Esophagus squamous epithelium (tissue), 5 donors: ENCODE results near the gene ZNF410. TPM values are rescaled to one million over a fixed set of nuclear protein-coding genes. Genes with fewer than 3 reads are reported as not detected.

Experiments used
- DNase-seq: peaks from one replicate; lab custom pipeline; 2025; lab: John Stamatoyannopoulos, UW
- H3K27ac ChIP-seq, 4 donors: fragments of 200-600 bp; sonication (generic); one replicate each; pipeline ENCODE4 v1.5.1; 2016 to 2019; ENCODE audit warnings: mild to moderate bottlenecking in 1 of 4
- H3K27me3 ChIP-seq, 4 donors: fragments of 200-600 bp; sonication (generic); 1 replicate in 3 of 4; 2 replicates in 1 of 4; pipeline versions ENCODE4 v1.5.1 to v1.6.0; 2017 to 2021; ENCODE audit warnings: antibody characterized with exemption in 1 of 4
- H3K36me3 ChIP-seq, 3 donors: fragments of 200-600 bp; sonication (generic); one replicate each; pipeline ENCODE4 v1.5.1; 2016 to 2019
- H3K4me1 ChIP-seq, 3 donors: fragments of 200-600 bp; sonication (generic); one replicate each; pipeline ENCODE4 v1.5.1; 2017 to 2019
- H3K4me3 ChIP-seq, 4 donors: fragments of 200-600 bp; sonication (generic); 1 replicate in 3 of 4; 2 replicates in 1 of 4; pipeline ENCODE4 v1.5.1; 2016 to 2019; ENCODE audit warnings: mild to moderate bottlenecking in 2 of 4, moderate library complexity in 1 of 4
- H3K9me3 ChIP-seq, 3 donors: fragments of 200-600 bp; sonication (generic); one replicate each; pipeline ENCODE4 v1.5.1; 2016 to 2019
- CTCF ChIP-seq, 6 experiments: fragments of 450-650 bp in 4 of 6; fragments of 200-600 bp in 2 of 6; sonication (generic) in 2 of 6; IDR thresholded peaks; one replicate each; pipeline ENCODE4 v1.5.1; 2016 to 2019; ENCODE audit warnings: antibody characterized with exemption in 6 of 6, mild to moderate bottlenecking in 4 of 6, moderate library complexity in 4 of 6
- POLR2A ChIP-seq, 4 donors: fragments of 450-650 bp; IDR thresholded peaks; one replicate each; pipeline ENCODE4 v1.6.1; 2017; ENCODE audit warnings: antibody characterized with exemption in 4 of 4, mild to moderate bottlenecking in 4 of 4, moderate library complexity in 3 of 4
- WGBS, 2 donors: methylation state at CpG; one replicate each; pipeline ENCODE4 v1.1.5; 2018; 5-methylcytosine and 5-hydroxymethylcytosine counted together
- intact Hi-C: fragments of 100-400 bp; cut with DNase I; formaldehyde crosslinking; loops from one replicate; pipeline ENCODE4 v1.15.0; 2022
- total RNA-seq, 4 donors: library from RNA; depleted of rRNA; stranded (reverse); fragments of >200 nt; gene quantifications; one replicate each; pipeline ENCODE4 v1.1.0, GENCODE V29; 2016
- donor health status: DM: yes; HTN: yes; CAD: no.

Gene ZNF410
- total RNA-seq, 4 donors from 2014 or later = 37.8 to 52.3 (median 38.1) TPM

GRCh38 chr14:73935666-73936065 is 49.0 kb downstream of the ZNF410 start:
- H3K4me3 ChIP-seq = no peak overlapping the region
- 71 to 78% methylated on average over 2 of the region's 2 CpGs for WGBS, 2 donors
- intact Hi-C loops = no loop called here
- H3K36me3 ChIP-seq = peaks cover 4 to 75% (median 24%) of the 10 kb centered on the region in 3 donors
- no peaks in the 10 kb centered on the region for H3K9me3 ChIP-seq
- DNase-seq = no peak
- no peak overlapping the region for H3K27ac ChIP-seq
- no peaks in the 10 kb centered on the region for H3K4me1 ChIP-seq
- H3K27me3 ChIP-seq = no peaks in the 10 kb centered on the region
- no peak for TF ChIP-seq POLR2A (IDR thresholded peaks at IDR 0.05)
- TF ChIP-seq CTCF (IDR thresholded peaks at IDR 0.05) = peak in 3 of 6 experiments; percentile 10 to 40 (median 26)

- H3K27me3 ChIP-seq = no peaks in the 10 kb centered on the region
- H3K9me3 ChIP-seq = no peaks in the 10 kb centered on the region
- no peaks in the 10 kb centered on the region for H3K4me1 ChIP-seq
- no peak overlapping the region for H3K4me3 ChIP-seq
- no peak overlapping the region for H3K27ac ChIP-seq
- TF ChIP-seq POLR2A (IDR thresholded peaks at IDR 0.05) (no peak), CTCF (IDR thresholded peaks at IDR 0.05) (no peak)
- H3K36me3 ChIP-seq = peaks cover 4 to 73% (median 17%) of the 10 kb centered on the region in 3 donors
- WGBS, 2 donors = 76 to 100% methylated on average over 1 of the region's 1 CpG
- DNase-seq = no peak
- intact Hi-C loops = no loop called here
These were observed 49.9 kb downstream of the ZNF410 start for GRCh38 chr14:73936548-73936947.

GRCh38 chr14:73937012-73937411 is 50.4 kb downstream of the ZNF410 start:
- no peaks in the 10 kb centered on the region for H3K4me1 ChIP-seq
- H3K4me3 ChIP-seq = no peak overlapping the region
- H3K36me3 ChIP-seq = peaks cover 4 to 73% (median 12%) of the 10 kb centered on the region in 3 donors
- TF ChIP-seq POLR2A (IDR thresholded peaks at IDR 0.05) (no peak), CTCF (IDR thresholded peaks at IDR 0.05) (no peak)
- WGBS, 2 donors = 93 to 96% methylated on average over 2 of the region's 2 CpGs
- intact Hi-C loops = no loop called here
- DNase-seq = no peak
- no peak overlapping the region for H3K27ac ChIP-seq
- no peaks in the 10 kb centered on the region for H3K9me3 ChIP-seq
- no peaks in the 10 kb centered on the region for H3K27me3 ChIP-seq

DNA sequence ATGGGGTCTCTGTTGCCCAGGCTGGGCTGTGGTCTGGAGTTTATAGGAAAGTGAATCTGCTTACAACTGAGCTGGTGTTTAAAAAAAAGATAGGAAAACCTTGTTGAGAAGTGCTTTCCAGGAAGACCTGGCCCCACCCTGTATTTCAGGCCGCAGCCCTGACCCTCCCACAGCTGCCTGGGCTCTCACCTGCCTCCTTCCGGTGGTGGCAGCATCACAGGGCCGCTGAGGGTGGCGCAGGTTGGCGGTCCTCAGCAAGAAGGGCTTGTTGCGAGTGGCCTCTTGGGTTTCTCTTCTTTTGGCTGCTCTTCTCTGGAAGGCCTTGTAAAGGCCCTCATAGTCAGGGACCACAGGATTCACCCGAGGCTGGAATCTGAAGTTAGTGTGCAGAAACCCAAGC is 55.5 kb downstream of the ZNF410 start:
- H3K4me1 ChIP-seq = peaks cover 0 to 8% (median 0%) of the 10 kb centered on the region in 3 donors
- no peaks in the 10 kb centered on the region for H3K9me3 ChIP-seq
- whole genome bisulfite sequencing, 2 donors = 88 to 94% methylated on average over 6 to 7 of the region's 7 CpGs
- H3K27ac ChIP-seq = no peak overlapping the region
- DNase-seq = no peak
- H3K36me3 ChIP-seq = peaks cover 0 to 62% (median 0%) of the 10 kb centered on the region in 3 donors
- intact Hi-C loops = no loop called here
- TF ChIP-seq CTCF (IDR thresholded peaks at IDR 0.05) (no peak), POLR2A (IDR thresholded peaks at IDR 0.05) (no peak)
- H3K4me3 ChIP-seq = no peak overlapping the region
- H3K27me3 ChIP-seq = no peaks in the 10 kb centered on the region

- no peak for DNase-seq
- WGBS, 2 donors = 36 to 40% methylated on average over 4 of the region's 4 CpGs
- Histone ChIP-seq H3K4me1 (peaks cover 0 to 12% (median 0%) of the 10 kb centered on the region in 3 donors), H3K4me3 (no peak overlapping the region), H3K9me3 (no peaks in the 10 kb centered on the region), H3K27me3 (no peaks in the 10 kb centered on the region), H3K27ac (no peak overlapping the region), H3K36me3 (peaks cover 0 to 53% (median 0%) of the 10 kb centered on the region in 3 donors)
- intact Hi-C loops = no loop called here
- TF ChIP-seq POLR2A (IDR thresholded peaks at IDR 0.05) = no peak
- no peak for TF ChIP-seq CTCF (IDR thresholded peaks at IDR 0.05)
These were observed 56.4 kb downstream of the ZNF410 start for GRCh38 chr14:73943083-73943482.
